BE2C (cell line): ENCODE data around the gene USP35.

Experiments used
- DNase-seq: peaks from one replicate; pipeline ENCODE4 v3.0.0-alpha.2; 2020
- H3K27me3 ChIP-seq: fragments of 250-450 bp; sonication (Bioruptor Pico); 2 replicates; pipeline ENCODE4 v1.5.1; 2020; ENCODE audit warnings: mild to moderate bottlenecking
- H3K36me3 ChIP-seq: fragments of 250-450 bp; sonication (Bioruptor Pico); 2 replicates; pipeline ENCODE4 v1.5.1; 2020; ENCODE audit warnings: mild to moderate bottlenecking
- H3K4me1 ChIP-seq: fragments of 250-450 bp; sonication (Bioruptor Pico); 2 replicates; pipeline ENCODE4 v1.5.1; 2020
- H3K4me3 ChIP-seq: 2 replicates; pipeline ENCODE4 v1.5.1; 2011; ENCODE audit warnings: low read depth, low read length
- H3K9me3 ChIP-seq: fragments of 250-450 bp; sonication (Bioruptor Pico); 2 replicates; pipeline ENCODE4 v1.5.1; 2020
- CTCF ChIP-seq: IDR thresholded peaks from 2 replicates; pipeline ENCODE4 v1.5.1; 2012; ENCODE audit warnings: mild to moderate bottlenecking, low read depth, low read length

Gene USP35

GRCh38 chr11:78177216-78177615 is 11.5 kb upstream of the USP35 start:
- Histone ChIP-seq H3K4me1 (peaks cover 9% of the 10 kb centered on the region), H3K36me3 (no peaks in the 10 kb centered on the region), H3K9me3 (no peaks in the 10 kb centered on the region), H3K27me3 (no peaks in the 10 kb centered on the region), H3K4me3 (no peak overlapping the region)
- DNase-seq: no peak
- TF ChIP-seq CTCF: no peak

- H3K4me3 ChIP-seq: no peak overlapping the region
- no peak for TF ChIP-seq CTCF
- DNase-seq: no peak
- H3K4me1 ChIP-seq: peaks cover 9% of the 10 kb centered on the region
- H3K36me3 ChIP-seq: no peaks in the 10 kb centered on the region
- no peaks in the 10 kb centered on the region for H3K9me3 ChIP-seq
- H3K27me3 ChIP-seq: no peaks in the 10 kb centered on the region
These were observed 9.2 kb upstream of the USP35 start for GRCh38 chr11:78179459-78180071.

DNA sequence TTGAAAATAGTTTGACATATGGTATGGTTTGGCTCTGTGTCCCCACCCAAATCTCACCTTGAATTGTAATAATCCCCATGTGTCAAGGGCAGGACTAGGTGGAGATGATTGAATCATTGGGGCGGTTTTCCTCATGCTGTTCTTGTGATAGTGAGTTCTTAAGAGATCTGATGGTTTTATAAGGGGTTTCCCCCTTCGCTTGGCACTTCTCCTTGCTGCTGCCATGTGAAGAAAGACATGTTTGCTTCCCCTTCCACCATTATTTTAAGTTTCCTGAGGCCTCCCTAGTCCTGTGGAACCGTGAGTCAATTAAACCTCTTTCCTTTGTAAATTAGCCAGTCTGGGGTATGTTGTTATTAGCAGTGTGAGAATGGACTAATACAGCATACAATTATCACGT is 8.0 kb upstream of the USP35 start:
- DNase-seq: no peak
- Histone ChIP-seq H3K27me3 (no peaks in the 10 kb centered on the region), H3K9me3 (no peaks in the 10 kb centered on the region), H3K4me3 (no peak overlapping the region), H3K36me3 (no peaks in the 10 kb centered on the region), H3K4me1 (peaks cover 9% of the 10 kb centered on the region)
- TF ChIP-seq CTCF: no peak

- Histone ChIP-seq H3K27me3 (no peaks in the 10 kb centered on the region), H3K4me1 (peaks cover 9% of the 10 kb centered on the region), H3K9me3 (no peaks in the 10 kb centered on the region), H3K36me3 (no peaks in the 10 kb centered on the region), H3K4me3 (no peak overlapping the region)
- no peak for DNase-seq
- no peak for TF ChIP-seq CTCF
These were observed 7.5 kb upstream of the USP35 start for GRCh38 chr11:78181185-78181584.

DNA sequence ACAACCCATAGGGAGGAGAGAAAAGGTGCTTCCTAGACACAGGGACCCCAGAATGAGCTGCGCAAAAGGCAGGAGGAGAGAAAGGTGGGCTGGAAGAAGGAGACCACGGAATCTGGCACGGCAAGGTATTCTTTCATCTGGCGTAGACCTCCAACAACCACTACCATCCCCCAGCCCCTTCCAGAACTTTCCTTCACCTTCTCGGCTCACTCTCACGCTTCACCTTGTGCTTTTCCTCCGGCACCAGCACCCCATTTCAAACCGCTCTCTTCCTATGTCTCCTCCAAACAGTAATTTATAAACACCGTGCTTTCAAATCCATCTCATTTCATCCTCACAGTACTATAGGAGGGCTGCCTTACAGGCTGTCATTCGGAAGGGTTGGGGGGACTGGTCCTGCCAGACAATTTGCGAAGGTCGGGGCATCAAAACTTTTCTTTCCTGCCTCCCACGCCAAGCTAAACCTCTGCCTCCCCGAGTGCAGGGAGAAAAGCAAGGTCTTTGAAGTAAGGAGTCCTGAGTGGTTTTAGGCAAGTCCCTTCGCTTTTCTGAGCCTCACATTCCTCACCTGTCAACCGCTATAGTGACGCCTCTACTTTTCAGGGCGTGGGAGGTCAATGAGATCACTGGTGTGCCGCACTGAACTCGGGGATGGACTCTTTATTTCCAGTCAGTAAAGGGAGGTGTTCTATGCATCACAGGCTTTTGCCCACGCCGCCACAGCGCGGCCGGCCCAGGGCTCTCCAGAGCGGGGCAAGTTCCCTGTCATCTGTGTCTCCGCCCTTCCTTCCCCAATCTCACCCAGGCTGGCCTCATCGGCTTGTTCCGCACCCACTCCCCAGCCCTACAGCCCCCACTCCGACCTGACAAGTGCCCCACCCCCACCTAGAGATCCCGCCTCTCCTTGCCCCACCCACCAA is 1.1 kb upstream of the USP35 start:
- no peak for DNase-seq

More for the DNA sequence above, 1.1 kb upstream of the USP35 start:
- no peaks in the 10 kb centered on the region for H3K9me3 ChIP-seq
- no peaks in the 10 kb centered on the region for H3K27me3 ChIP-seq
- H3K36me3 ChIP-seq: no peaks in the 10 kb centered on the region
- peak overlapping the region; percentile 88 for H3K4me3 ChIP-seq
- TF ChIP-seq CTCF: no peak
- no peaks in the 10 kb centered on the region; the same call in none of the 2 replicates for H3K4me1 ChIP-seq
